Stimulated activated CD8-positive, alpha-beta memory T cell treated with anti-CD3 and anti-CD28 coated beads, Interleukin-15, amount 100 ng/mL, for 24 hours (primary cell): ENCODE results near the gene ITGA8.

Experiments
- DNase-seq: peaks from one replicate; pipeline ENCODE4 v3.0.0-alpha.2; 2020; ENCODE audit warnings: low read depth

Gene ITGA8

GRCh38 chr10:15735763-15736162 lies 16.0 kb upstream of the ITGA8 start:
- DNase-seq: no peak

- no peak for DNase-seq
Observed at GRCh38 chr10:15730341-15730740, 10.6 kb upstream of the ITGA8 start.

- DNase-seq: no peak
Observed at GRCh38 chr10:15729890-15730289, 10.2 kb upstream of the ITGA8 start.

- DNase-seq: no peak
Observed at GRCh38 chr10:15726042-15726441, 6.3 kb upstream of the ITGA8 start.

GRCh38 chr10:15725603-15726002 lies 5.9 kb upstream of the ITGA8 start:
- no peak for DNase-seq

- DNase-seq: no peak
Observed at GRCh38 chr10:15724683-15725082, 5.0 kb upstream of the ITGA8 start.

- DNase-seq: no peak
Observed at GRCh38 chr10:15723803-15724202, 4.1 kb upstream of the ITGA8 start.

- no peak for DNase-seq
Observed at GRCh38 chr10:15720635-15721287, 1.0 kb upstream of the ITGA8 start.

- no peak for DNase-seq
Observed at GRCh38 chr10:15719049-15719898, 448 bp downstream of the ITGA8 start.

GRCh38 chr10:15718694-15719048 lies 1.1 kb downstream of the ITGA8 start:
- no peak for DNase-seq

GRCh38 chr10:15715619-15716227 lies 4.0 kb downstream of the ITGA8 start:
- DNase-seq: no peak

GRCh38 chr10:15714847-15715246 lies 4.9 kb downstream of the ITGA8 start:
- DNase-seq: no peak

GRCh38 chr10:15712883-15713282 lies 6.8 kb downstream of the ITGA8 start:
- DNase-seq: no peak

GRCh38 chr10:15710455-15710854 lies 9.3 kb downstream of the ITGA8 start:
- no peak for DNase-seq

- DNase-seq: no peak
Observed at GRCh38 chr10:15705298-15705697, 14.4 kb downstream of the ITGA8 start.

- no peak for DNase-seq
Observed at GRCh38 chr10:15704581-15704968, 15.1 kb downstream of the ITGA8 start.

GRCh38 chr10:15703944-15704580 lies 15.7 kb downstream of the ITGA8 start:
- DNase-seq: no peak

- DNase-seq: no peak
Observed at GRCh38 chr10:15703151-15703880, 16.4 kb downstream of the ITGA8 start.

GRCh38 chr10:15700078-15700674 lies 19.5 kb downstream of the ITGA8 start:
- DNase-seq: no peak

GRCh38 chr10:15695852-15696251 lies 23.9 kb downstream of the ITGA8 start:
- DNase-seq: no peak

GRCh38 chr10:15690031-15690430 lies 29.7 kb downstream of the ITGA8 start:
- DNase-seq: no peak

- no peak for DNase-seq
Observed at GRCh38 chr10:15684768-15685167, 35.0 kb downstream of the ITGA8 start.
